CD4-positive, alpha-beta T cell treated with Interleukin-17A for 1 hour (primary cell): Measurements from ENCODE around the gene RELT.

Experiments
- DNase-seq: peaks from one replicate; pipeline ENCODE4 v3.0.0-alpha.2; 2020

Gene RELT

GRCh38 chr11:73348838-73349237, 27.4 kb upstream of the RELT start:
- no peak for DNase-seq

- DNase-seq: no peak
Measured at GRCh38 chr11:73349633-73350032, 26.6 kb upstream of the RELT start.

GRCh38 chr11:73350908-73351636, 25.1 kb upstream of the RELT start:
- peak; percentile 78 for DNase-seq

DNA sequence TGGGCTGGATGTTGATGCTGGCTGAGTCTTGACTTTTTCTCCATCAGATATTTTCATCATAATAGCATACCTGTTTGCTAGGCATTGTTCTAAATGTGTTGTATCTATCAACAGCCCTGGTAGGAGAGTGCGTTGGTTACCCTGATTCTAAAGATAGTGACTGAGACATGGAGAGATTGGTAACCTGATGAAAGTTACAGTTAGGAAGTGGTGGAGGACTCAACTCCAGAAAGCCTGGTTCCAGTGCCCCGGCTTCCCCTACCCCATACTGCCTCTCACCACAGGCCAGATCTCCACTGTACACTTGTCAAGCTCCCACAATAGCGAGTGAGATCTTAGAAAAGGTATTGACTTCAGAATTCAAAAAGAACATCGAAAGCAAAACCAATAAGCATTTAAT, 22.8 kb upstream of the RELT start:
- no peak for DNase-seq

GRCh38 chr11:73355109-73355508, 21.1 kb upstream of the RELT start:
- DNase-seq: no peak

DNA sequence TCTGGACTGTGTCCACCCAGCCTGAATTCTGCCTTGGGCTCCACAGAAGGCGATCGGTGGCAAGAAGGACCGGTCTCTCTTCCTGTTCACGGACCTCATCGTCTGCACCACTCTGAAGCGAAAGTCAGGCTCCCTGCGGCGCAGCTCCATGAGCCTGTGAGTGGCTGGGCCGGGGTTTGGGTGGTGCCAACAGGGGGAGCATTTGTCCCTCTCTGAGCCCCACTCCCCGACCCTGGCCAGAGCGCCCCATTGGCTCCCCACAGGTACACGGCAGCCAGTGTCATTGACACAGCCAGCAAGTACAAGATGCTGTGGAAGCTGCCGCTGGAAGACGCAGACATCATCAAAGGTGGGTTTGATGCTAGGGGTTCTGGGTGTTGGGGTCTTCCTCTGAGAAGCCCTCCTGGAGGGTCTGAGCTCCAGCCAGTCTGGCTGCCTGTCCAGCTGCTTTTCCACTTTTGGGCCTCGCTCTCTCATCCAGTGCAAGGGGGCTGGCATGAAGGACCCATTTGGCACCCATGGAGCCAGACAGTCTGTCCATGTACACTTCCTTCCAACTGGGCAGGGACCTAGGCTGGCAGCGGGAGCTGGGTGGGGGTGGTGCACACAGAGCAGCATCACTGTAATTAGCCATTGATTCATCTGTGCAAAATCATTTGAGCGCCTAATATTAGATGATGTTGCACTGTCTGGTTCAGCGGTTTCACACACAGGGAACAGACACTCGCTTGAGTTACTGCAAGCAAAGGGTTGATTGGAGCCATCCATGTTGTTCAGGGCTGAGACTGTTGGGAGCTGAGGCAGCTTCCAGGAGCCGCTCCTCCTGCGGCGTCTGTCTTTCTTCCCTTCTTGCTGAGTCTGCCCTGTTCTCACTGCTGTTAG, 19.0 kb upstream of the RELT start:
- DNase-seq: no peak

GRCh38 chr11:73358071-73358470, 18.1 kb upstream of the RELT start:
- DNase-seq: no peak

GRCh38 chr11:73359341-73359740, 16.9 kb upstream of the RELT start:
- DNase-seq: no peak

- peak; percentile 34 for DNase-seq
Measured at GRCh38 chr11:73359930-73360742, 16.1 kb upstream of the RELT start.

- no peak for DNase-seq
Measured at GRCh38 chr11:73360743-73361369, 15.3 kb upstream of the RELT start.

DNA sequence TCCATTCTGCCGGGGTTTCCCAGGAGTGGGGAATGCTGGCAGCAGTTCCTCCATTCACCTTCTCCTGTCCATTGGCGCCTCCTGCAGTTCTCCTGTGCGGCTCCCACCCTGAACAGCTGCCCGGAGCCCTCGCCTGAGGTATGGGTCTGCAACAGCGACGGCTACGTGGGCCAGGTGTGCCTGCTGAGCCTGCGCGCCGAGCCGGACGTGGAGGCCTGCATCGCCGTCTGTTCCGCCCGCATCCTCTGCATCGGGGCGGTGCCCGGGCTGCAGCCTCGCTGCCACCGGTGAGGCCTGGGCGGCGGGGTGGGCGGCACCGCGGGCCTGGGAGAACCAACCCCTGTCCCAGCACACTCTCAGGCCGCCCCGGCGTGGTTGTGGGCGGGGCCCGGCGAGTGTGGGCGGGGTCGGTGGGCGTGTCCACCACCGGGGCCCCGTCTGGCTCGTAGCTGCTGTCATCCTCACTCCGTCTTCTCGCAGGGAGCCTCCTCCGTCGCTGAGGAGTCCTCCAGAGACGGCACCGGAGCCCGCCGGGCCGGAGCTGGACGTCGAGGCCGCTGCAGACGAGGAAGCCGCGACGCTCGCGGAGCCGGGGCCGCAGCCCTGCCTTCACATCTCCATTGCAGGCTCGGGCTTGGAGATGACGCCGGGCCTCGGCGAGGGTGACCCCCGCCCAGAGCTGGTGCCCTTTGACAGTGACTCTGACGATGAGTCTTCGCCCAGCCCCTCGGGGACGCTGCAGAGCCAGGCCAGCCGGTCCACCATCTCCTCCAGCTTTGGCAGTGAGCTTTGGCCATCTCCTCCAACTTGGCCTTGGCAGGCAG, 14.0 kb upstream of the RELT start:
- no peak for DNase-seq

- DNase-seq: no peak
Measured at GRCh38 chr11:73363147-73363546, 13.1 kb upstream of the RELT start.

- DNase-seq: peak; percentile 7
Measured at GRCh38 chr11:73365352-73366264, 10.6 kb upstream of the RELT start.

DNA sequence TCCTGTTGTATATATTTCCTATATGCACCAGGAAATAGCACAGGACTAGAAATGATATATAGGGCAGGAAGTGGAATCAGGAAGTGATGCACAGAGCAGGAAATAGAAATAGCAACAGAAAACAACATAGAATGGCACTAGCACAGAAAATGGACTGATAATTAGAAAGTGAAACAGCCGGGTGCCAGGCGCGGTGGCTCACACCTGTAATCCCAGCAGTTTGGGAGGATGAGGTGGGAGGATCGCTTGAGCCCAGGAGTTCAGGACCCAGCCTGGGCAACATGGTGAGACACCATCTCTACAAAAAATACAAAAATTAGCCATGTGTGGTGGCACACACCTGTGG, 10.0 kb upstream of the RELT start:
- DNase-seq: peak; percentile 74

GRCh38 chr11:73366953-73367352, 9.2 kb upstream of the RELT start:
- no peak for DNase-seq

DNA sequence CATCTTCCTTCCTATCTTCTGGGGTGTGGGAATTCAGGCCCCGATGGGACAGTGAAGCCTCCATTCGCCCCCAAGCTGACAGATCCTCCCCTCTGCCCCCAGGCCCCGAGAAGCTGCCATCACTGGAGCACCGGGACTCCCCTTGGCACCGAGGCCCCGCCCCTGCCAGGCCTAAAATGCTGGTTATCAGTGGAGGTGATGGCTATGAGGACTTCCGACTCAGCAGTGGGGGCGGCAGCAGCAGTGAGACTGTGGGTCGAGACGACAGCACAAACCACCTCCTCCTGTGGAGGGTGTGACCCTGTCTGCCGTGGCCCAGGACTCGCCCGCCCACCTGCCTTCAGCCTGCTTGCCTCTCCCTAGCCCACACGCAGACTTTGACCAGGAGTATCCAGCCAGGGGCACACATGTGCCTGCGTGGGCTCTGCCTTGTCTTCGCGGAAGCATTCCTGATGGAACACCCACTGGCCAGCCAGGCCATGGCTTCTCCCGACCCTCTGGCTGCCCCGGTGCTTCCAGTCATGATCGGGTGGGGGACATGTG, 8.6 kb upstream of the RELT start:
- DNase-seq: peak; percentile 28

DNA sequence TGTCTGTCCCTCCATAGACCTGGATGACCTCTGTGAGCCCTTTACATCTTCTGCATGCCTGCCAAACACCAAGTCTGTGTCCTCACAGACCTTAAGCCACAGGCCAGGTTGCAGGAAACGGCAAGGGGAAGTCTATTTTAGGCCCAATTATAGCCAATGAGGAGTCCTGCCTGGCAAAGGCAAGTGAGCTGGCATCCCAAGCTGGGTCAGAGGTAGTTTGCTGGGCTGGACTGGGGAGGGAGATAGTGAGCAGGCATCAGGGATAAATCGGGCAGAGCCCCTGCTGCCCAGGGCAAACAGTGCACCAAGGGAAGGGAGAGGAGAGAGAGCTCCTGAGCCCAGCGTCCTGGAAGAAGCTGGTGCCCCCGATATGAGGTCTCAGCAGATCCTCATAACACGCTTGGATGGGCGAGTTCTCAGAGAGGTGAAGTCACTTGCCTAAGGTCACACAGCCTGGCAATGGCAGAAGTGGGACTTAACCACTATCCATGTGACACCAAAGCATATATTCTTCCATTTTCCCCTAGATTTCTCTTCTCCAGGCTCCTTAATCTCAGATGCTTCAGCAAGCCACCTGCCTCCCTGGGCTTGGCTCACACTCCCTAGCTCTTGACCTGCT, 3.7 kb upstream of the RELT start:
- DNase-seq: no peak

DNA sequence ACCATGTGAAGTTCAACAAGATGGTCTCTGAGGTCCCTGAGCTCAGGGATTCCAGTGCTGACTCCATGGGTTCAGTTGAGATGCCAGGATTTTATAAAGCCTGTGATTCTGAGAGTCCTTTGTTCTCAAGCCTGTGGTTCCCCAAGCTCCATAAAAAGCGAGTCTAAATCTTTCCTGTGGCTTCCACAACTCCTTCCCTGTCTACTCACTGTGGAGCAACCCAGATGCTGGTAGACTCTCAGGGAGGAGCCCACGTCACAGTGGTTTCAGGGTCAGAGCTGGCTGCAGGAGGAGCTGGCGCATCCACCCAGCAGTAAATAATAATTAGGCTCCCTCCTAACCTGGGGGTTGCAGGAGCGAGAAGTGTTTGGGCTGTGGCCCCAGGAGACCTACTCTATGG, 2.0 kb upstream of the RELT start:
- DNase-seq: no peak

GRCh38 chr11:73375830-73376159, 404 bp upstream of the RELT start:
- DNase-seq: no peak
